Right lung (tissue), 5 donors: ENCODE results near the gene CTNNA3. TPM values are rescaled to one million over a fixed set of nuclear protein-coding genes. Genes with fewer than 3 reads are reported as not detected.

Experiments
- DNase-seq, 2 donors: peaks; one replicate each; pipeline ENCODE4 v3.0.0-alpha.2; 2013
- polyA plus RNA-seq, 5 donors: library from polyadenylated mRNA; unstranded; fragments of 120-200 nt; gene quantifications; one replicate each; pipeline versions ENCODE4 v1.2.1 to v1.2.3, GENCODE V29; 2013; ENCODE audit warnings: inconsistent platforms in 1 of 5, low replicate concordance in 1 of 5; ENCODE audit not compliant: insufficient read length in 5 of 5, insufficient read depth in 1 of 5

The CTNNA3 gene
- polyA plus RNA-seq, 5 donors: 4.4 to 9.5 (median 5.2) TPM

DNA sequence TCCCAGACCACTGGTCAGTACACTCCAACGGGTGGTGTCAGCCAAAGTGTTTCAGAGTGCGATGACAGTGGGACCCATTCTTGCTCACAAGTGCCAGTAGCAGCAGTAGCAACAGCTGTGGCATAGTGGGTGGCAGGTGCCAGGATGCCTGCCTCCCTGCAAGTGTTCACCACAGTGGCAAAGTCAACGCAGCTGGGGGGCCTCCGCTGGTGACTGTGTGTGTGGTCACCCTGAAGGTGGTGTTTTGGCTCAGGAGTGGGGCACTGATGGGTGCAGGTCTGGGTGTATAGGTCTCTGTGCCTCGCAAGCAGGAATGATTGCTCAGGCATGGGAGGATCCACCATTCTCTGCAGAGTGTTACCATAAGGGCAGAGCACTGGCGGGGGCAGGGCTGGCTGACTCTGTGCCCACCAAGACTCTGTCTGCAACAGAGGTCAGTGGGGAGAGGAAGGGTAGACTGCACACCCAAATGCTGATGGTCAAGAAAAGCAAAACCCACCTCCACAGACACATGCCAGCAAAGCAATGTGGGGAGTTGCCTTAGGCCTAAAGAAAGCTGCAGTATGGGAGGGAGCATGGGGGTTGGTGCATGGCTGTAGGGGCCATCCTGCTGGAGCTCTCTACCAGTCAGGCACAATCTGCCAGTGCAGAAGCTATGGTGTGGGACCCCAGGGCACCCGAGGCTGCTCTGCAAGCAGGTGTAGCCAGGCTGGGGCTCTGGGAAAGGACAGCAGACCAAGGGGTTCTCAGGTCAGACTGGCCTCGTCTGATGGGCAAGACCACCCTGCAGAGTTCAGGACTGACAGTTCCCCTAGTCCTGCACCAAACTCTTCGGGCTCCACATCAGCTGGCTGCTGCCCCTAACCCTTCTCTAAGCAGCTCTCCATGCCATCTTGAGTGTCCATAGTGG, 368.1 kb downstream of the CTNNA3 start:
- no peak for DNase-seq

DNA sequence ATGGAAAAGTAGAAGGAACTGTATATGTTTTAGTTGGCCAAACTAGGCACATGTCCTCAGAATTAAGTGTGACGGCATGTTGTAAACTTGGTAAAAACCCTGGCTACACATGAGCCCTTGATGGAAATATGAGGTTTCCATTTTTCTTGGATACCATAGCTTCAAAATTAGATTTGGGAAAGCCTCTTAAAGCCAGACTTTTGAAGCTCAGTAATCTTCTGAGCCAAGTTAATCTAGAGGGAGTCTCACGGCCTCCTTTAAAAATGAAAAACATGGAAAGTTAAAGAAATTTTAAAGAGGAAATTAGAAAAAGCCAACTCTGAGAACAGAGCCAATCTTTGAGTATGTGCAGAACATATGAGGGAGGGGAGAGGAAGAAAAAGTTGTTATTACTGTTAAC, 376.0 kb downstream of the CTNNA3 start:
- DNase-seq: no peak

DNA sequence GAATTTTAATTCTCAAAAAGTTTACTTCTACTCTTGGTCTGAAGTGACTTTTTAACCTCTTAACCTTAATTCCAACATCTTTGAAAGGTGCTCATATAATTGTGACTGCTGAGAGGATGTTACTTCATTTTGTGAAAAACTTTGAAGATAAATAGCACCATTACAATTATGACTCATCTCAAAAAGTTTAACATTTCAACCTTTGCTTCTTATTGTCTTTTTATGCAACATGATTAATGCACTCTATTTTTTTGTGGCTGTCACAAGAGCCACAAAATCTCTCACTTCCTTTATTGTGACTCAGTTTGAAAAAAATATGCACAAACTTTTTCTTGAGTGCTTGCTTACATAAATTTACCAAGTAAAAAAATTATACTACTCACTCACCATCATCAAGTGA, 387.1 kb downstream of the CTNNA3 start:
- DNase-seq: no peak

DNA sequence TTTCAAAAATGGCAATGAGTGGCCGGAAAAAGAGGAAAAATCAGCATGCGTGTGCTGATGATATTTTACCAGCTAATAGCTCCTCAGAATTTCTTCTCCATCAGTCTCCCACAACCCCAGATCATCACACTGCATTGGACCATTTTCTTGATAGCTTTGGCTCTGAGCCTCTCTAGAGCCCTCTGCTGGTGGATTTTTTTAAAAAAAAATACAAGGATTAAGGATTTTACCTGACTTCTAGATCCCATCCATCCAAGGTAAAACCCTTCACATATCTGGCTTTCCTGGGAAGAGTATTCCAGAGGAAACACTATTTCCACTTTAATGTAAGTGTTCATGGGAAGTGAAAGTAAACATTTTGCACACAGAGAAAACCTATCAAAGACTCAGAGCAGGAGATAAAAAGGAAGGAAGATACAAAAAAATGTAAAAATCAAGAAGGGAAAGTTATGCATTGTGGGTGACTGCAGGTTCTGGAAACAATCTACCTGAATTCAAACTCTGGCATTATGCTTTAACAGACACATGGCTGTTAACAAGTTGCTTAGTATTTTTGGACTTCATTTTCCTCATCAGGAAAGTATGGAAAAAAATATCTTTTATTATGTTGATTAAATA, 389.3 kb downstream of the CTNNA3 start:
- DNase-seq: peak in 1 of 2 donors; percentile 3

DNA sequence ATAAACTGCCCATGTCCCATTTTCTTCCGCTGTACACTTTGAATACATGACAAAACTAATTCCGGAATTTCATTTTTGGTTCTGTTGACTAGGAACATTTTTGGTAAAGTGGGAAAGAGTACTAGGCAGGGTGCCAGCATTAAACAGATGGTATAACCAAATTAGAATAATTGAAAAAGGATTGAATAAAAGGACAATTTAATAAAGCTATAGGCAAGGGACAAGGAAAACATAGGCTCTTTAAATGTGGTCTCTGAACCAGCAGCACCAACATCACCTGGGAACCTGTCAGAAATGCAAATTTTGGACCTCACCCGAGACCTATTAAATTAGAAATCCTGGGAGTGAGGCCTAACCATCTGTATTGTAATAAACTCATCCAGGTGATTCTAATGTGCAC, 393.3 kb downstream of the CTNNA3 start:
- DNase-seq: no peak

DNA sequence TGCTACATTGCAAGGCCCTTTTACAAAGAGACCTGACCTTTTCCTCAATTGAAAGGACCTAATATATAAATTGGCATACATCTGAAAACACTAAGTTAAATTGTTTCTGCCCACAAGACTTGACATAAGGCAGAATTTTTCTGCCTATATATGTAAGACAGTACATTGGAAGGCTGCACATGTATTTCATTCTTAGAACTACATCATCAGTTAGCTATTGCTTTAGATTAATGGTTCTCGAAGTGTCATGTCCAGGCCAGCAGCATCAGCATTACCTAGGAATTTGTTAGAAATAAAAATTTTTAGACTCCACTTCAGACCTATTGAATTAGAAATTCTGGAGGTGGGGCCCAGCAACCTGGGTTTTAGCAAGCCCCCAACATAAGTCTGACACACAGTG, 396.2 kb downstream of the CTNNA3 start:
- no peak for DNase-seq

DNA sequence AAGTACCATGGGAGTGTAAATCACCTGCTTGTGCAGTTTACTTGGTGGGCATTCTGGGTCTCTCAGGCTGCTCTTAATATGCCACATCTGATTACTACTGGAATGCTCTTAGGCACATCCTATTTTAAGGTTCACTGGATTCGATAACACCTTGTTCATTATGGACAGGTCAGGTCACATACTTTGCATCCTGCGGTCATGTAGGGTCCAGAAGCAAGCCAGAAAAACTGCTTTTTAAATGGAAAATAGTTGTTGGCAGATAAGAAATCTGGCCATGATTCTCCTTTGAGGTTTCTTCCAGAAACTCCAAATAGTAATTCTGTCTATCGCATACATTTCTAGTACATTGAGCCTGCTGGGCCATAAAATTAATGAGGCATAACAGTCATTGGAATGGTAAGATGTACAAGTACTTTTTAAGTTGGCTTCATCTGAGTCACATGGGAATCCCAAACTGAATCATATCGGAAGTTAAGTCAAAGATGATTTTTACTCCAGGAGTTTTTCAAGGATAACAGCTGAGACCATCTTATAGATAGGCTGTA, 398.3 kb downstream of the CTNNA3 start:
- DNase-seq: no peak

DNA sequence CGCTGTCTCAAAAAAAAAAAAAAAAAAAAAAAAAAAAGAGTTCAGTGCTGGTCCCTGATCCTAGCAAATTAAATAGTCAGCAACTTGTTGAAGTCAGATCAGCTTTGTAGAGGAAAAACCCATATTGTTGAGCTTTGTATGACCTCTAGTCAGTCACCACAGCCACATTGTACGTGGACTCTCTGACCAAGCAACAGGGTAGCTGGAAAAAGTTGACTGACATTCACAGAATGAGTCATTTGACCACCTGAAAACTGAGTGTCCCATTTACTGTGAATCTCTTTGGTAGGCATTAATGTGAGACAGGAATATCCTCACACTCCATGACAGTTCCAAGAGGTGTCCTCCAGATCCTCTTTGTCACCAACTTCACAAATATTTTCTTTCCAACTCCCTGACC, 399.1 kb downstream of the CTNNA3 start:
- no peak for DNase-seq

DNA sequence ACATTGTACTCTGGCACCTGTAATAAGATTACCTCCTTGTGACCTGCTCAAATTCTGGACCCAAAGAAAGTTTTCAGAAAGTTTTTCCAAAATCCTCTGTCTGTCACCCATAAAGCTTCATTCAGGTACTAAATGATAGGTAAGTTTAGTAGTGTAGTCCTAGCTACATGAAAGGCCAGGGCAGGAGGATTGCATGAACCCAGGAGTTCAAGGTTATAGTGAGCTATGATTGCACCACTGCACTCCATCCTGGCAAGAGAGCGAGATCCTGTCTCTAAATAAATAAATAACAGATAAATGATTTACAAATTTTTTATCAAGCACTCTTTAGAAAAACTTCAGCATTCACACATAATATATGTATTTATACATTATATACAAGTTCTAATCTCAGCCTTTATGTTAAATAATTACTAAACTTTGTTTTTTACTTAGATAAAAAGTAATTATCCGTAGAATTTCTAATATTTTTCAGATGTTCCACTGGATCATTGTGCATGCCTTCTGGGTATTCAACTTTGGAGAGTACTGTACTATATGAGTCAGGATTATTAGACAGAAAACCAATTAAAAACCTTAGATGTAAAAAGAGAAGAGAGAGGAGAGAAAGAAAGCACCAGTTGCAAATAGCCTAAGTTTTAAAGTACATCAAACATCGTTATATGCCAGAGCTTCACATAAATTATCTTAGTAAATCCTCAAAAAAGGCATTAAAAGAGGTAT, 407.1 kb downstream of the CTNNA3 start:
- DNase-seq: no peak

DNA sequence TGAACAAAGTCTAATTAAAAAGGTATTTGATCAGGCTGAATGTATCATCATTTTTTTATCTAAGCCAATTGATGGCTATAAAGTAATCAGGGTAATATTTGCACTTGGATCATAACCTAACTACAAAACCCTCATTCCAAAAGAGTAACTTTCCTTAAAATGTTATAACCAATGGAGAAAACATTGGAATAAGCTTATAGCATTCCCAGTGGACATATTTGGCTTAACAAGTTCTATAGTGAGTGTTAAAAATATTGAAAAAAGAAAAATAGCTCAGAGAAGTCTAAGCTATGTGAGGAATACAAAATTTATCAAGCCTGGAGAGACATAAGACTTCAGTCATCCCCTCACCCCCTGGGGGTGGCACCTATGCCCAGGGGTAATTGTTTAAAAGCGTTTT, 411.4 kb downstream of the CTNNA3 start:
- DNase-seq: no peak

DNA sequence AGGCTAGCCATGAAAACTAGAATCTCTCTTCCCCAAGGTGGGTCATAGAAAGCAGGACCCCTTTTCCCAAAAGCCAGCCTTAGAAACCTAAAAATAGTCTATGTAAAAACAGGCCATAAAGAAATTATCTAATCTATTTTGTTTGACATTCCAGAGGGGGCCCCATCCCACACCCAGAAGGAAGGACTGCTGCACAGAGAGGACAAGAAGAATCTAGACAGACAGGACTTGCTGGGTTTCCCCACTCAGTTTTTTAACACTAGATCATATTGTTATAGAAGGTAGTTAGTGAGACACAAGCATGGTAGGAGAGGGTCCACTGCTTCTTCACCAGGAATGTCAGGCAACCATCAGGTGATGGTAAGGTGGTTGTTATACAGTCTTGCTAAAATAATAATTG, 413.1 kb downstream of the CTNNA3 start:
- no peak for DNase-seq

DNA sequence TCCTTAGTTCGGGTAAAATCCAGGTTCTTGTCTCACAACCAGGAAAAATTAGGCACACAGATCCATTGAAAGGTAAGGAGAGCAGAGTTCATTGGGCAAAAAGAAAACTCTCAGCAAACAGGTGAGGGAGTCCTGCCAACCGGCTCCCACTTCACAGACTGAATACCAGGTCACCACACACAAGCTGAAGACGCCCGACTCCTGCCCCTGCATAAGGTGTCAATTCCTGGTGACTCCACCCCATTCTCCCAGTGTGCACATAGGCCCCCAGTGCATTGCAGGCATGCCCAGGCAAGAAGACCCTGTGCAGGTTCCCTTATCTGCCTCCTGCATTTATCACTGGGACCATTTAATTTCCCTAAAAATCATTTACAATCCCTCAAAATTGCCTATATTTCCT, 415.6 kb downstream of the CTNNA3 start:
- no peak for DNase-seq

DNA sequence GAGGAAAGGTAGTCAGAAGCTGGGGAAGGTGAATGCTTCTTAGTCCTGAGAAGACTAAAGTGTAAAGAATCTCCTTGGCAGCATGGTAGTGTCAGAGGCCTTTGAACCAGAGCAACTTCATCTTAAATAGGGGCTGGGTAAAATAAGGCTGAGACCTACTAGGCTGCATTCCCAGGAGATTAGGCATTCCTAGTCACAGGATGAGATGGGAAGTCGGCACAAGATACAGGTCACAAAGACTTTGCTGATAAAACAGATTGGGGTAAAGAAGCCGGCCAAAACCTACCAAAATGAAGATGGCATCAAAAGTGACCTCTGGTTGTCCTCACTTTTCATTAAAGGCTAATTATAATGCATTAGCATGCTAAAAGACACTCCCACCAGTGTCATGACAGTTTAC, 418.6 kb downstream of the CTNNA3 start:
- DNase-seq: no peak

DNA sequence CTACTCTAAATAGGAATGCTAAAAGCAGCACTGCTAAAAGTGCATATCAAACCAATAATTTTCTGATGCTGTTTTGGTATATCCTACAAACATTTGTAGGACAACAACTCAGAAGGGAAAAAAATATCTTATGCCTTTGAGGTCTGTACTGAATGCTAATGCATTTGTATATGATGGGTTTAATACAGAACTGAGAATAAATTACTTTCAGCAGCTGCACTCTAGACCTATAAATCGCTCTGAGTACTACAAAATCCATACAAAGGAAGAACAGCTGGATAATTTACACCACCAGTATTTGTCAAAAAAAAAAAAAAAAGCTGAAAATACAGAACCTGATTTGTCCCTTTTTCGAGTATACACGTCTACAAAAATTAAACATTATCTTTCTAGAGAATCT, 426.2 kb downstream of the CTNNA3 start:
- DNase-seq: no peak

DNA sequence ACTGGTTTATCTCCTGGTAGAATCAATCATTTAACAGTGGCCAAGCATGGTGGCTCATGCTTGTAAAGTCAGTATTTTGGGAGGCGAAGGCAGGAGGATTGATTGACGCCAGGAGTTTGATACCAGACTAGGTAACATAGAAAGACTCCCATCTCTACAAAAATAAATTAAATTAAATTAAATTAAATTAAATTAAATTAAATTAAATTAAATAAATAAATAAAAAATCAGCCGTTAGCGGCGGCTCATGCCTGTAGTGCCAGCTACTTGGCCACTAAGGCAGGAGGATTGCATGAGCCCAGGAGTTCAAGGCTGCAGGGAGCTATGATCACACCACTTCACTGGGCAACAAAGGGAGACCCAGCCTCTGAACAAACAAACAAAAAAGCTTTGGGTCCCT, 427.8 kb downstream of the CTNNA3 start:
- DNase-seq: no peak

DNA sequence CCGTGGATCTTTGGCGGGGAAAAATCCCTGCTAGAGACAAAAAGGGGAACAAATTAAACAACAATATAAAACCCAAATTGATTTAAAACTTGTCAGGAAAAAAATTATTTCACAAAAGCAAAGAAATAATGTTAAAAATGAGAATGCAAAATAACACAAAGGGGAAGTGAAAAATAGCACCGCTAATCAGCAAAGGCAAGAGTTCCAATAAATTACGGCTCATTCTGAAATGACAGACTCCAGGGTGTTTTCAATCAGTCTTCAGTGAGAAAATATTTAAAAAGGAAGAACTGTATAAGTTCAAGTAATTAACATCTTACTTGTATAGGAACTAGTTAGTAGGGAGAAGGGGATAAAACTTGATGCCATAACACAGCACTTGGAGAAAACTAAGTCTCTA, 433.3 kb downstream of the CTNNA3 start:
- no peak for DNase-seq

DNA sequence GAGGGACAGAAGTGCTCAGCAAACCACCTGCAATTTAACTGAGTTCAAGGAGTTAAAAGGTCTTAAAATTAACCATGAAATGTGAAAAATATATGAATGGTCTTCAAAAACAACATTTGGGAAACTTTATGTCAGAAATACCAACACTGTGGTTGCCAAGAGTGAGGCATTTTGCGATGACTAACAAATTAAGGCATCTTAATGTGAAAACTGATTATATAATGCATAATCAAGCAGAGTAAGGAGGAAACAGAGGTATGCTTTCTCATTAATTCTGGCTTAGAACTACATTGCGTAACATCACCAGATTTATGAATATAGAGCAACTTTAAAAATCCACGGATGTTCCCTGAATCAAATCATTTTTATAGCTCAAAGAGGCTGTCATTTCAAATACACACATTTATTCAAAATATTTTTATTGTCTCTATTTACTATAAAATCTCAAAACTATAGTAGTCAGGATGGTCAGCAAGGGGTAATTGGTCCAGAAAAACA, 434.6 kb downstream of the CTNNA3 start:
- no peak for DNase-seq

DNA sequence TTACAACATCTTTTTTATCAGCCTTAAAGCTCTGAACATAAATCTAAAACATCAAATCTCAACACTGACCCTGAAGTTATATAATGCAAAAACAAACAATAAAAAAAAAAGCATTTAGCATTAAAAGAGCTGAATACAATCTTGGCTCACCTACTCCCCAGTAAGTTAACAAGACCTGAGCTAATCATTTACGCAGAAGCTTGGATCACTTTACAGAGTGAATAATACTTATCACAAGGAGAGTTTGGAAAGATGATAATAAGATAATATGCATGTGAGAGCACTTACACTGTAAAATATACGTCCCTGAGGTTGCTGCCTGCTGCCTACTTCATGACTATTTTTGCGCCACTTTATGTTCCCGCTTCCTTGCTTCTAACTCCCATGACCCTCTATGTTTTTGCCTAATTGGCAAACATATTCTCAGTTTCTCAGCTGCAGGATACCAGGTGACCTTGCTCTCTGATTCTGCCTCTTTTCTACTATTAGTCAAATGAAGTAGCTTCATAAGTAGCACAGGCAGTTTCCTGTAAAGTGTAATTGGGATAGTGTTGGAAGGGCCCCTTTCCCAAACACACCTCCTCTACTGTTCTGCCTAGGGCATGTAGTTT, 436.6 kb downstream of the CTNNA3 start:
- DNase-seq: peak; percentile 9 to 16

DNA sequence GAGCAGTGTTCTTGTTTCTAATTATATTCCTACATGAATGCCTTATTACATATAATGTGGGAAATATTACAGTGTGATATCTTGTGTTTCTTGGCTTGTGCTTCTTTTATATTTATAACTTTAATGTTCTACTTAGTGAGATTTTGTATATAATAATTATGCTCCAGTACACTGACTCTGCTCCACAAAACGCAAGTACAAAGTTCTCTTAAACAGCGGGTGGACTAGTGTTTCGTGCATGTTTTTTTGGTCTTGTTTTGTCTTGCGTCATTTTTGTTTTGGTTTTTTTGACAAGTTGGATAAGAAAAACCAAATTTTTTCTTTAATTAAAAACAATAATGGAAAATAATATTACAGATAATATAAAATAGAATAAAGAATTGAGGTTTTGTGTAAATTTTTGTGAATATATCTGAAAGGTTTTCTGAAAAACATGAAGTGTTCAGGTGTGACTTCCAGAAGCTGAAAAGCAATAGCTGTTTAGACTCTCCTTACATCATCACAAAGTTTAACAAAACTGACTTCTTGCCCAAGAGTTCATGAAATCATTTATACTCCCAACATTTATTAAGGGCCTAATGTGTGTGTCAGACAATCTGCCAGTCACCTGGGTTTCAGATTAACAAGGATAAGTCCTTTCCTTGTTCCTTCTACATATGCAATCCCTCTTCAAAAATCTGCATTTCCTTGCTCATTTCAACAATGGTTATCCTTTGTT, 438.4 kb downstream of the CTNNA3 start:
- no peak for DNase-seq

DNA sequence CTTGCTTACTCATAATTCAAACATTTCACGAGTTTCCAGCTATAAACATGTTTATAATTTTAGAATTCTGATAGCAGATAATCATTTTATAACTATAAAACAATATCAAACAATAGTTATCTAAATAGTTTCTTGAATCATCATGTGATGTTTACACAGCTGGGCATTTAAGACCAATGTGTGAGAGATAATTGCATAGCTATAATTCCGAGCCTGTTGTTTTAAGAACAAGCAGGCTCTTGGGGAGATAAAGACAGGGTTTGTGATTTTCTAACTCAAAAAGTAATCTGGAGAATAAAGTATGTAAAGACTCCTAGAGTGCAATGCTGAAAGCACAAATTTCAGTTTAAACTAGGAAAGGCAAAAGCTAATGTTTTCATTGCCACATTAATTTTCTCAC, 439.0 kb downstream of the CTNNA3 start:
- DNase-seq: no peak

DNA sequence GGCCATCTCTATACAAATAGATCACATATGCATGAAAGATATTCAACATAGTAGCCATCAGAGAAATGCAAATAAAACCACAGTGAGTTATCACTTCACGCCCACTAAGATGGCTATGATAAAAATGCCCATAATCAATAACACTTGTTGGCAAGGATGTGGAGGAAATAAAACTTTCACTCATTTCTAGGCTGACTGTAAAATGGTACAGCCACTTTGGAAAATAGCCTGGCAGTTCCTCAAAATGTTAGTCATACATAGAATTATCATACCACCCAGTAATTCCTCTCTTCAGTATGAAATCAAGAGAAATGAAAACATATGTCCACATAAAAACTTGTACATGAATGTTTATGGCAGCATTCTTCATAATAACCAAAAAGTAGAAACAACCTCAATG, 445.3 kb downstream of the CTNNA3 start:
- no peak for DNase-seq
